PFSK-1 (cell line): ENCODE measurements around the gene LIMK2.

Experiments used
- FOXP2 ChIP-seq: optimal IDR thresholded peaks from 2 replicates; pipeline ENCODE3; 2011; ENCODE audit warnings: borderline replicate concordance, control low read depth, inconsistent platforms; ENCODE audit not compliant: insufficient read depth; ENCODE audit errors: extremely low read length, extremely low read depth
- POLR2AphosphoS5 ChIP-seq: IDR thresholded peaks from 2 replicates; pipeline ENCODE4 v1.6.1; 2012; ENCODE audit warnings: low read depth, mild to moderate bottlenecking, control low read depth, low read length, moderate library complexity
- SIN3A ChIP-seq: IDR thresholded peaks from 2 replicates; pipeline ENCODE4 v1.6.1; 2012; ENCODE audit warnings: mild to moderate bottlenecking, low read length, moderate library complexity, borderline replicate concordance; ENCODE audit not compliant: insufficient read depth
- TAF1 ChIP-seq: IDR thresholded peaks from 2 replicates; pipeline ENCODE4 v1.6.1; 2012; ENCODE audit warnings: low read length, control low read depth, borderline replicate concordance; ENCODE audit not compliant: insufficient read depth
- TF ChIP-seq, protein P1 (sequence below), 2 experiments: IDR thresholded peaks; 2 replicates each; pipeline versions ENCODE4 v1.6.1 to v1.8.0; 2011 to 2012; ENCODE audit warnings: low read depth in 2 of 2, low read length in 2 of 2, control low read depth in 1 of 2, inconsistent platforms in 1 of 2, mild to moderate bottlenecking in 1 of 2, moderate library complexity in 1 of 2; ENCODE audit not compliant: insufficient read depth in 1 of 2

DNA sequence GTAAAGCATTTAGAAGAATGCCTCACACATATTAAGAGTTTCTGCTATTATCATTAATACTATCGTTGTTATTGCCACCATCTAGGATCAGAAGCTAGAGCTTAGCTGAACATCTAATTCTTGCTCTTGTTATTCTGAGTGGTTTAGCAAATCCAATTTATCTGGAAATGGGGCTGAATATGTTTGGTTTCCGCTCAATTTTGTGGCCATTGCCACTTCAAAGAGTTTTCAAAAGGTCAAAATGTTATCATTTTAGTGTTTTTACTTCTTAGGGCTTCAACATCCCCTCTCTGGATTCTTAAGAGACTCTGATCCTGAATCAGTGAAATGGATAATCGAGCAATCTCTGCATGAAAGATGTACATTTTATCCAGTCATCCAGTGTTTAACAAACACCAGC lies 90.4 kb downstream of the LIMK2 start:
- no peak for TF ChIP-seq SIN3A
- TF ChIP-seq, protein P1, sequence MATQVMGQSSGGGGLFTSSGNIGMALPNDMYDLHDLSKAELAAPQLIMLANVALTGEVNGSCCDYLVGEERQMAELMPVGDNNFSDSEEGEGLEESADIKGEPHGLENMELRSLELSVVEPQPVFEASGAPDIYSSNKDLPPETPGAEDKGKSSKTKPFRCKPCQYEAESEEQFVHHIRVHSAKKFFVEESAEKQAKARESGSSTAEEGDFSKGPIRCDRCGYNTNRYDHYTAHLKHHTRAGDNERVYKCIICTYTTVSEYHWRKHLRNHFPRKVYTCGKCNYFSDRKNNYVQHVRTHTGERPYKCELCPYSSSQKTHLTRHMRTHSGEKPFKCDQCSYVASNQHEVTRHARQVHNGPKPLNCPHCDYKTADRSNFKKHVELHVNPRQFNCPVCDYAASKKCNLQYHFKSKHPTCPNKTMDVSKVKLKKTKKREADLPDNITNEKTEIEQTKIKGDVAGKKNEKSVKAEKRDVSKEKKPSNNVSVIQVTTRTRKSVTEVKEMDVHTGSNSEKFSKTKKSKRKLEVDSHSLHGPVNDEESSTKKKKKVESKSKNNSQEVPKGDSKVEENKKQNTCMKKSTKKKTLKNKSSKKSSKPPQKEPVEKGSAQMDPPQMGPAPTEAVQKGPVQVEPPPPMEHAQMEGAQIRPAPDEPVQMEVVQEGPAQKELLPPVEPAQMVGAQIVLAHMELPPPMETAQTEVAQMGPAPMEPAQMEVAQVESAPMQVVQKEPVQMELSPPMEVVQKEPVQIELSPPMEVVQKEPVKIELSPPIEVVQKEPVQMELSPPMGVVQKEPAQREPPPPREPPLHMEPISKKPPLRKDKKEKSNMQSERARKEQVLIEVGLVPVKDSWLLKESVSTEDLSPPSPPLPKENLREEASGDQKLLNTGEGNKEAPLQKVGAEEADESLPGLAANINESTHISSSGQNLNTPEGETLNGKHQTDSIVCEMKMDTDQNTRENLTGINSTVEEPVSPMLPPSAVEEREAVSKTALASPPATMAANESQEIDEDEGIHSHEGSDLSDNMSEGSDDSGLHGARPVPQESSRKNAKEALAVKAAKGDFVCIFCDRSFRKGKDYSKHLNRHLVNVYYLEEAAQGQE (IDR thresholded peaks at IDR 0.05; ENCODE audit: insufficient read depth in 1 of 2, low read depth in 2 of 2, low read length in 2 of 2): no peak
- TF ChIP-seq TAF1: no peak
- no peak for TF ChIP-seq POLR2AphosphoS5
- no peak for TF ChIP-seq FOXP2
